Activated CD4-positive, CD25-positive, alpha-beta regulatory T cell treated with anti-CD3 and anti-CD28 coated beads, Interleukin-2, amount 50 U/mL, for 72 hours (primary cell): ENCODE measurements around the gene POU2AF2.

Source experiments
- DNase-seq: peaks from one replicate; pipeline ENCODE4 v3.0.0; 2021

Gene POU2AF2

GRCh38 chr11:111334532-111335502, 89.3 kb downstream of the POU2AF2 start:
- DNase-seq, result no peak

- no peak for DNase-seq
Observed at GRCh38 chr11:111335549-111335948, 90.0 kb downstream of the POU2AF2 start.
